ENCODE results near the gene ZNF70. TPM values are rescaled to one million over a fixed set of nuclear protein-coding genes. Genes with fewer than 3 reads are reported as not detected.
A peak's percentile ranks its signal among the peaks of the same experiment; 100 is the strongest.

ZNF70 gene
- total RNA-seq, 1 donor from 2014 or later: 4.9 TPM

GRCh38 chr22:23760056-23760455 lies 9.1 kb upstream of the ZNF70 start:
- no peaks in the 10 kb centered on the region for H3K9me3 Mint-ChIP-seq
- ATAC-seq (ENCODE audit: low read depth): no peak
- no peaks in the 10 kb centered on the region for H3K27me3 Mint-ChIP-seq
- no peak for DNase-seq
- H3K36me3 Mint-ChIP-seq (ENCODE audit: low read depth): peaks cover 6% of the 10 kb centered on the region
- H3K27ac Mint-ChIP-seq: no peak overlapping the region
- no peak overlapping the region for H3K4me3 Mint-ChIP-seq
- H3K4me1 Mint-ChIP-seq: peaks cover 48% of the 10 kb centered on the region
- intact Hi-C loops (cut with micrococcal nuclease): loop anchor here (10.0 kb wide), 1 partner anchor 135 kb away; no protein-coding TSS in a partner anchor
- TF ChIP-seq, protein P1, sequence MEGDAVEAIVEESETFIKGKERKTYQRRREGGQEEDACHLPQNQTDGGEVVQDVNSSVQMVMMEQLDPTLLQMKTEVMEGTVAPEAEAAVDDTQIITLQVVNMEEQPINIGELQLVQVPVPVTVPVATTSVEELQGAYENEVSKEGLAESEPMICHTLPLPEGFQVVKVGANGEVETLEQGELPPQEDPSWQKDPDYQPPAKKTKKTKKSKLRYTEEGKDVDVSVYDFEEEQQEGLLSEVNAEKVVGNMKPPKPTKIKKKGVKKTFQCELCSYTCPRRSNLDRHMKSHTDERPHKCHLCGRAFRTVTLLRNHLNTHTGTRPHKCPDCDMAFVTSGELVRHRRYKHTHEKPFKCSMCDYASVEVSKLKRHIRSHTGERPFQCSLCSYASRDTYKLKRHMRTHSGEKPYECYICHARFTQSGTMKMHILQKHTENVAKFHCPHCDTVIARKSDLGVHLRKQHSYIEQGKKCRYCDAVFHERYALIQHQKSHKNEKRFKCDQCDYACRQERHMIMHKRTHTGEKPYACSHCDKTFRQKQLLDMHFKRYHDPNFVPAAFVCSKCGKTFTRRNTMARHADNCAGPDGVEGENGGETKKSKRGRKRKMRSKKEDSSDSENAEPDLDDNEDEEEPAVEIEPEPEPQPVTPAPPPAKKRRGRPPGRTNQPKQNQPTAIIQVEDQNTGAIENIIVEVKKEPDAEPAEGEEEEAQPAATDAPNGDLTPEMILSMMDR (IDR thresholded peaks at IDR 0.05): no peak
- ChIA-PET POLR2A (interaction anchor here (0.6 to 1.5 kb wide), 2 partner anchors 10 to 39 kb away, joined by 4 to 9 read pairs; partner anchors contain the start of gene ZNF70), CTCF (no interaction called here)

DNA sequence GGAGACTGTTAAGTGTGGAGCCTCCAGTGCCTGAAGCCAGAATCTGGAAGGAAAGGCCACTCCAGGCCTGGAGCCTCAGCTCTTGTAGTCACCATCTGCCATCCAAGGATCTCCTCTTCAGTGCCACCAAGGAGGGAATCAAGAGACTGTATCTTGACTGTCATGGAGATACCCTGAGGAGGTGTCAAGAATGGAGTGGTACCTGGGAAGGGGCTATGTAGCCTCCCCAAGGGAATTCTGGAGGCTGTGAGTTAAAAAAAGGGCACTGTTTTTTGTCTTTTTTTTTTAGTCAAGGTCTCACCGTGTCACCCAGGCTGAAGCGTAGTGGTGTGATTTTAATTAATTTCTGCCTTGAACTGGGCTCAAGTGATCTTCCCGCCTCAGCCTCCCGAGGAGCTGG lies 8.7 kb upstream of the ZNF70 start:
- DNase-seq: no peak
- TF ChIP-seq, protein P1 (IDR thresholded peaks at IDR 0.05): no peak
- intact Hi-C loops (cut with micrococcal nuclease): loop anchor here (10.0 kb wide), 1 partner anchor 675 kb away; no protein-coding TSS in a partner anchor
- POLR2A ChIA-PET: interaction anchor here (0.6 kb wide), 1 partner anchor 38 kb away, joined by 4 read pairs; no protein-coding TSS in a partner anchor
- Mint-ChIP-seq H3K4me3 (no peak overlapping the region), H3K4me1 (peaks cover 48% of the 10 kb centered on the region), H3K27ac (no peak overlapping the region), H3K27me3 (no peaks in the 10 kb centered on the region), H3K36me3 (ENCODE audit: low read depth) (peaks cover 3% of the 10 kb centered on the region), H3K9me3 (no peaks in the 10 kb centered on the region)
- no peak for ATAC-seq (ENCODE audit: low read depth)
- CTCF ChIA-PET: no interaction called here

GRCh38 chr22:23756891-23757290 lies 6.0 kb upstream of the ZNF70 start:
- Mint-ChIP-seq H3K27ac (peak overlapping the region; percentile 38), H3K9me3 (no peaks in the 10 kb centered on the region), H3K27me3 (no peaks in the 10 kb centered on the region), H3K4me3 (no peak overlapping the region), H3K4me1 (peaks cover 52% of the 10 kb centered on the region), H3K36me3 (ENCODE audit: low read depth) (no peaks in the 10 kb centered on the region)
- ChIA-PET POLR2A (interaction anchor here (1.0 to 10.8 kb wide), 4 partner anchors 10 to 137 kb away, joined by 5 to 229 read pairs (median 32); partner anchors contain the start of genes C22orf15, CHCHD10, MIF and MMP11), CTCF (no interaction called here)
- intact Hi-C loops (cut with micrococcal nuclease): loop anchor here (10.0 kb wide), 1 partner anchor 678 kb away; no protein-coding TSS in a partner anchor
- no peak for ATAC-seq (ENCODE audit: low read depth)
- TF ChIP-seq, protein P1 (IDR thresholded peaks at IDR 0.05): no peak
- no peak for DNase-seq

GRCh38 chr22:23755711-23756110 lies 4.8 kb upstream of the ZNF70 start:
- Mint-ChIP-seq H3K4me3 (no peak overlapping the region), H3K4me1 (peaks cover 58% of the 10 kb centered on the region), H3K36me3 (ENCODE audit: low read depth) (no peaks in the 10 kb centered on the region), H3K27me3 (no peaks in the 10 kb centered on the region), H3K27ac (no peak overlapping the region), H3K9me3 (no peaks in the 10 kb centered on the region)
- no peak for ATAC-seq (ENCODE audit: low read depth)
- intact Hi-C loops (cut with micrococcal nuclease): loop anchor here (10.0 kb wide), 1 partner anchor 679 kb away; no protein-coding TSS in a partner anchor
- TF ChIP-seq, protein P1 (IDR thresholded peaks at IDR 0.05): no peak
- ChIA-PET CTCF (interaction anchor here (2.0 kb wide), 1 partner anchor 15 kb away, joined by 6 read pairs; no protein-coding TSS in a partner anchor), POLR2A (interaction anchor here (0.7 to 10.8 kb wide), 4 partner anchors 12 to 306 kb away, joined by 3 to 229 read pairs (median 32); partner anchors contain the start of genes C22orf15, CHCHD10, MIF and MMP11)
- DNase-seq: no peak

DNA sequence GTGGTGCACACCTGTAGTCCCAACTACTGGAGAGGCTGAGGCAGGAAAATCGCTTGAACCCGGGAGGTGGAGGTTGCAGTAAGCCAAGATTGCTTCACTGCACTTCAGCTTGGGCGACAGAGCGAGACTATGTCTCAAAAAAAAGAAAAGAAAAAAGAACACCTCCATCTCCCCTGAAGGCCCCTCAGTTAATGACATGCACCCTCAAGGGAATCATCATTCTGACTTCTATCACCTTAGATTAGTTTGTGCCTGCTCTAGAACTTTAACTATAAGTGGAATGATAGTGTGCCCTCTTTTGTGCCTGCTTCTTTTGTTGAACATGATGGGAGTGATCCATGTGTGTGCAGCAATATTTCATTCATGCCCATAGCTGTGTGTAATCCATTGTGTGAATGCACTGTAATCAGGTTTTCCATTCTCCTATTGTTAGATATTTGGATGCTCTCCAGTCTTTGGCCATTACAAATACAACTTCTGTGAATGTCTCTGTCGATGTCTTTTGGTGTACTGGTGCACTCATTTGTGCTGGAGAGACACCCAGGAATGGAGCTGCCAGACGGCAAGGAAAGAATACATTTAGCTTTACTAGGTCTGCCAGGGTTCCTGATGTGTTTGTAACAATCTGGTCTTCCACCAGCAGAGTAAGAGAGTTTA lies 4.2 kb upstream of the ZNF70 start:
- Mint-ChIP-seq H3K4me3 (peak overlapping the region; percentile 20), H3K4me1 (peaks cover 63% of the 10 kb centered on the region), H3K36me3 (ENCODE audit: low read depth) (no peaks in the 10 kb centered on the region), H3K9me3 (no peaks in the 10 kb centered on the region), H3K27me3 (no peaks in the 10 kb centered on the region), H3K27ac (peak overlapping the region; percentile 95)
- DNase-seq (no peak), ATAC-seq (ENCODE audit: low read depth) (no peak)
- TF ChIP-seq, protein P1 (IDR thresholded peaks at IDR 0.05): no peak
- ChIA-PET POLR2A (interaction anchor here (0.7 to 10.8 kb wide), 4 partner anchors 13 to 307 kb away, joined by 3 to 229 read pairs (median 32); partner anchors contain the start of genes C22orf15, CHCHD10, MIF and MMP11), CTCF (interaction anchor here (0.9 to 2.0 kb wide), 2 partner anchors 16 to 96 kb away, joined by 3 to 6 read pairs; no protein-coding TSS in a partner anchor)
- intact Hi-C loops (cut with micrococcal nuclease): loop anchor here (10.0 kb wide), 1 partner anchor 680 kb away; no protein-coding TSS in a partner anchor

Measured in activated B cell treated with CpG ODN at 0.5 μM for 24 hours (primary cell).